A673 (cell line): ENCODE measurements around the gene CFAP57. TPM values are rescaled to one million over a fixed set of nuclear protein-coding genes. Genes with fewer than 3 reads are reported as not detected.

Experiments used
- BruUV-seq: library from RNA; stranded (reverse); fragments of 400-500 nt; replicated peaks from 2 replicates; lab custom pipeline; 2021; lab: Mats Ljungman, UMichigan
- CTCF ChIA-PET: fragments of 300-600 bp; sonication (Branson Sonifier 250); formaldehyde crosslinking; loops from one replicate; lab custom pipeline; 2022; ENCODE audit warnings: antibody characterized with exemption; lab: Charles Lee
- POLR2A ChIA-PET: fragments of 300-600 bp; sonication (Branson Sonifier 250); formaldehyde crosslinking; loops from one replicate; lab custom pipeline; 2022; ENCODE audit warnings: antibody characterized with exemption; ENCODE audit not compliant: low non-redundant PET; lab: Charles Lee
- DNase-seq: peaks from one replicate; pipeline ENCODE4 v3.0.0-alpha.2; 2015; ENCODE audit warnings: low spot score
- H3K27ac ChIP-seq: fragments of 200-600 bp; sonication (generic); 2 replicates; pipeline ENCODE4 v1.5.1; 2016; ENCODE audit warnings: mixed run types, low read depth, mild to moderate bottlenecking, mixed read lengths, antibody characterized with exemption, low read length; ENCODE audit not compliant: poor library complexity, severe bottlenecking
- H3K27me3 ChIP-seq: fragments of 200-600 bp; sonication (generic); replicated peaks from 2 replicates; pipeline ENCODE4 v1.6.1; 2017; ENCODE audit warnings: mixed run types, low read depth, mild to moderate bottlenecking, mixed read lengths, antibody characterized with exemption, low read length; ENCODE audit not compliant: insufficient read depth, poor library complexity
- H3K36me3 ChIP-seq: fragments of 200-600 bp; sonication (generic); 2 replicates; pipeline ENCODE4 v1.6.1; 2016; ENCODE audit warnings: mixed run types, mild to moderate bottlenecking, mixed read lengths, antibody characterized with exemption, low read length; ENCODE audit not compliant: insufficient read depth, poor library complexity, severe bottlenecking
- H3K4me1 ChIP-seq: fragments of 200-600 bp; sonication (generic); 2 replicates; pipeline ENCODE4 v1.6.1; 2017; ENCODE audit warnings: mixed run types, mild to moderate bottlenecking, mixed read lengths, antibody characterized with exemption, low read length; ENCODE audit not compliant: insufficient read depth, poor library complexity, severe bottlenecking
- H3K4me3 ChIP-seq: fragments of 200-600 bp; sonication (generic); 2 replicates; pipeline ENCODE4 v1.5.1; 2016; ENCODE audit warnings: low read depth, mixed run types, mild to moderate bottlenecking, mixed read lengths, low read length; ENCODE audit not compliant: poor library complexity, severe bottlenecking
- H3K9me3 ChIP-seq: fragments of 200-600 bp; sonication (generic); 2 replicates; pipeline ENCODE4 v1.6.1; 2016; ENCODE audit warnings: mixed run types, low read depth, mild to moderate bottlenecking, mixed read lengths, antibody characterized with exemption, low read length; ENCODE audit not compliant: poor library complexity, severe bottlenecking
- CTCF ChIP-seq: fragments of 300-800, 200-600 bp; sonication (generic); conservative IDR thresholded peaks from 2 replicates; pipeline ENCODE4 v1.5.1; 2017; ENCODE audit warnings: low read depth, mild to moderate bottlenecking, antibody characterized with exemption, low read length, moderate library complexity, mixed read lengths
- EZH2 ChIP-seq: fragments of 200-600 bp; sonication (generic); IDR thresholded peaks from 2 replicates; pipeline ENCODE4 v1.6.1; 2017; ENCODE audit warnings: borderline replicate concordance, low read depth, mild to moderate bottlenecking, mixed read lengths, antibody characterized with exemption, low read length; ENCODE audit not compliant: poor library complexity, severe bottlenecking
- intact Hi-C: fragments of 100-400 bp; cut with micrococcal nuclease; formaldehyde crosslinking; loops from one replicate; pipeline ENCODE4 v1.10.0; 2022; ENCODE audit not compliant: unreplicated experiment
- total RNA-seq: library from RNA; stranded (reverse); gene quantifications from 2 replicates; pipeline ENCODE4 v1.2.3, GENCODE V29; 2021

Gene CFAP57
- total RNA-seq, 1 experiment from 2014 or later, result 0.73 TPM

GRCh38 chr1:43253173-43253572 is 81.0 kb downstream of the CFAP57 start:
- ChIA-PET CTCF (no interaction called here), POLR2A (no interaction called here)
- H3K4me1 ChIP-seq, result no peaks in the 10 kb centered on the region
- H3K27me3 ChIP-seq, result no peaks in the 10 kb centered on the region
- no peak for TF ChIP-seq EZH2
- TF ChIP-seq CTCF, result no peak
- DNase-seq, result no peak
- intact Hi-C loops, result no loop called here
- no peaks in the 10 kb centered on the region for H3K36me3 ChIP-seq
- no peak overlapping the region for H3K4me3 ChIP-seq
- BruUV-seq, result no TSS peak
- H3K27ac ChIP-seq, result no peak overlapping the region
- H3K9me3 ChIP-seq, result no peaks in the 10 kb centered on the region

DNA sequence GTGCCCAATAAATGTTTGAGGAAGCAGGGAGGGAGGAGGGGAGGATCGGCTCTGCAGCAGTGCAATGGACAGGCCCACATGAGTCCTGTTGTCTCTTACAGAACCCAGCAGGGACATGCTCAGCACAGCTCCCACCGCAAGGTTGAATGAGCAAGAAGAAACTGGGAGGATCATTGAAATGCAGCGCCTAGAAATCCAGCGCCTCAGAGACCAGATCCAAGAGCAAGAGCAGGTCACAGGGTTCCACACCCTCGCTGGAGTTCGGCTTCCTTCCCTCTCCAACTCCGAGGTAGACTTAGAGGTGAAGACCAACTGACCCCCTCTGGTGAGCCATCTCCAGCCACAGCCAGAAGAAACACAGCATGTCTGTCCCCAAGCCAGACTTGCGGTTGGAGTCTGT is 81.7 kb downstream of the CFAP57 start:
- no peaks in the 10 kb centered on the region for H3K9me3 ChIP-seq
- no peak for DNase-seq
- no peaks in the 10 kb centered on the region for H3K36me3 ChIP-seq
- H3K4me3 ChIP-seq, result no peak overlapping the region
- ChIA-PET CTCF (no interaction called here), POLR2A (no interaction called here)
- H3K4me1 ChIP-seq, result no peaks in the 10 kb centered on the region
- no peak for TF ChIP-seq EZH2
- TF ChIP-seq CTCF, result no peak
- no TSS peak for BruUV-seq
- H3K27ac ChIP-seq, result no peak overlapping the region
- intact Hi-C loops, result no loop called here
- H3K27me3 ChIP-seq, result no peaks in the 10 kb centered on the region

GRCh38 chr1:43255438-43256210 is 83.5 kb downstream of the CFAP57 start:
- no TSS peak for BruUV-seq
- CTCF ChIA-PET, result no interaction called here
- POLR2A ChIA-PET, result no interaction called here

More at GRCh38 chr1:43255438-43256210, 83.5 kb downstream of the CFAP57 start:
- no peak overlapping the region for H3K4me3 ChIP-seq
- no peak for TF ChIP-seq EZH2
- TF ChIP-seq CTCF, result no peak
- H3K4me1 ChIP-seq, result no peaks in the 10 kb centered on the region
- H3K27ac ChIP-seq, result no peak overlapping the region
- intact Hi-C loops, result no loop called here
- DNase-seq, result no peak
- H3K9me3 ChIP-seq, result no peaks in the 10 kb centered on the region
- no peaks in the 10 kb centered on the region for H3K36me3 ChIP-seq
- no peaks in the 10 kb centered on the region for H3K27me3 ChIP-seq
